LHCN-M2 (cell line): ENCODE results near the gene EDIL3. TPM values are rescaled to one million over a fixed set of nuclear protein-coding genes. Genes with fewer than 3 reads are reported as not detected.

ENCODE experiments used
- DNase-seq: peaks from one replicate; pipeline ENCODE4 v3.0.0-alpha.2; 2012; ENCODE audit warnings: low read depth
- total RNA-seq: library from RNA; depleted of rRNA; stranded (reverse); fragments of >200 nt; gene quantifications from 2 replicates; pipeline ENCODE4 v1.2.3, GENCODE V29; 2014

The EDIL3 gene
- total RNA-seq, 1 experiment from 2014 or later = 58.7 TPM

- peak; percentile 10 for DNase-seq
Measured at GRCh38 chr5:83972236-83972635, 412.4 kb downstream of the EDIL3 start.

GRCh38 chr5:83967417-83967816 lies 417.3 kb downstream of the EDIL3 start:
- DNase-seq = no peak

- no peak for DNase-seq
Measured at GRCh38 chr5:83965441-83965840, 419.2 kb downstream of the EDIL3 start.

- peak; percentile 5 for DNase-seq
Measured at GRCh38 chr5:83964271-83964670, 420.4 kb downstream of the EDIL3 start.

GRCh38 chr5:83957188-83957587 lies 427.5 kb downstream of the EDIL3 start:
- DNase-seq = peak; percentile 84

GRCh38 chr5:83956386-83956785 lies 428.3 kb downstream of the EDIL3 start:
- peak; percentile 57 for DNase-seq

- DNase-seq = peak; percentile 90
Measured at GRCh38 chr5:83955916-83956315, 428.8 kb downstream of the EDIL3 start.

GRCh38 chr5:83947763-83948162 lies 436.9 kb downstream of the EDIL3 start:
- no peak for DNase-seq

GRCh38 chr5:83946516-83946915 lies 438.2 kb downstream of the EDIL3 start:
- no peak for DNase-seq

GRCh38 chr5:83942155-83942554 lies 442.5 kb downstream of the EDIL3 start:
- no peak for DNase-seq

GRCh38 chr5:83937837-83938236 lies 446.8 kb downstream of the EDIL3 start:
- no peak for DNase-seq

GRCh38 chr5:83931969-83932368 lies 452.7 kb downstream of the EDIL3 start:
- no peak for DNase-seq

- peak; percentile 78 for DNase-seq
Measured at GRCh38 chr5:83927140-83927733, 457.4 kb downstream of the EDIL3 start.

- no peak for DNase-seq
Measured at GRCh38 chr5:83925955-83926337, 458.7 kb downstream of the EDIL3 start.

- DNase-seq = peak; percentile 88
Measured at GRCh38 chr5:83925321-83925954, 459.2 kb downstream of the EDIL3 start.

GRCh38 chr5:83924891-83925290 lies 459.8 kb downstream of the EDIL3 start:
- peak; percentile 67 for DNase-seq

GRCh38 chr5:83924171-83924570 lies 460.5 kb downstream of the EDIL3 start:
- DNase-seq = peak; percentile 20

- no peak for DNase-seq
Measured at GRCh38 chr5:83922699-83923098, 462.0 kb downstream of the EDIL3 start.

GRCh38 chr5:83921666-83922193 lies 462.9 kb downstream of the EDIL3 start:
- DNase-seq = no peak

GRCh38 chr5:83919071-83920041 lies 465.3 kb downstream of the EDIL3 start:
- peak; percentile 14 for DNase-seq

- DNase-seq = no peak
Measured at GRCh38 chr5:83917261-83917908, 467.3 kb downstream of the EDIL3 start.
